HUES6 (cell line): ENCODE measurements around the gene ARHGAP1.

ENCODE experiments used
- H3K27ac ChIP-seq: 2 replicates; pipeline ENCODE4 v1.7.0; 2013; ENCODE audit warnings: low read depth, mild to moderate bottlenecking, low read length, inconsistent platforms
- H3K27me3 ChIP-seq: 2 replicates; pipeline ENCODE4 v1.6.1; 2013; ENCODE audit warnings: low read length; ENCODE audit not compliant: control insufficient read depth, insufficient read depth
- H3K36me3 ChIP-seq: 2 replicates; pipeline ENCODE4 v1.6.1; 2013; ENCODE audit warnings: low read length; ENCODE audit not compliant: control insufficient read depth, insufficient read depth
- H3K4me1 ChIP-seq: 2 replicates; pipeline ENCODE4 v1.6.1; 2013; ENCODE audit warnings: low read length; ENCODE audit not compliant: control insufficient read depth, insufficient read depth
- H3K4me3 ChIP-seq: 2 replicates; pipeline ENCODE4 v1.5.1; 2013; ENCODE audit warnings: low read depth, low read length
- H3K9ac ChIP-seq: one replicate; pipeline ENCODE4 v1.6.1; 2013; ENCODE audit warnings: mild to moderate bottlenecking, low read length
- H3K9me3 ChIP-seq: 2 replicates; pipeline ENCODE4 v1.6.1; 2013; ENCODE audit warnings: low read depth, low read length; ENCODE audit not compliant: control insufficient read depth, insufficient read depth

Gene ARHGAP1

GRCh38 chr11:46692450-46692849, 8.0 kb downstream of the ARHGAP1 start:
- no peaks in the 10 kb centered on the region for H3K9me3 ChIP-seq
- H3K9ac ChIP-seq = no peak overlapping the region
- no peaks in the 10 kb centered on the region for H3K27me3 ChIP-seq
- peaks cover 30% of the 10 kb centered on the region for H3K36me3 ChIP-seq
- H3K27ac ChIP-seq = no peak overlapping the region
- no peaks in the 10 kb centered on the region for H3K4me1 ChIP-seq
- no peak overlapping the region for H3K4me3 ChIP-seq

DNA sequence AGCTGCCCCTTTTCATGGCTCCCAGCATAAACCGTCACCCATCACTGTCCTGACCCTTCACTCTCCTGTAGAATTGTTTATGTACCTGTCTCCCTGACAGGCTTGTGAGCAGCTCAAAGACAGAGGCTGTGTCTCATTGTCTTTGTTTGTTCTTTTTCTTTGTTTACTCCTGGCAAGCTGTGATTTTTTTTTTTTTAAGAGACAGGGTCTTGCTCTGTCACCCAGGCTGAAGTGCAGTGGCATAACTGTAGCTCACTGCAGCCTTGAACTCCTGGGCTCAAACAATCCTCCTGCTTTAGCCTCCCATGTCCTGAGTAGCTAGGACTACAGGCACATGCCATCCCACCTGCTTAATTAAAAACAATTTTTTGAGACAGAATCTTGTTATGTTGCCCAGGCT, 9.7 kb downstream of the ARHGAP1 start:
- H3K27ac ChIP-seq = no peak overlapping the region
- H3K27me3 ChIP-seq = no peaks in the 10 kb centered on the region
- H3K36me3 ChIP-seq = peaks cover 40% of the 10 kb centered on the region
- no peaks in the 10 kb centered on the region for H3K4me1 ChIP-seq
- H3K4me3 ChIP-seq = no peak overlapping the region
- H3K9me3 ChIP-seq = no peaks in the 10 kb centered on the region
- H3K9ac ChIP-seq = no peak overlapping the region

DNA sequence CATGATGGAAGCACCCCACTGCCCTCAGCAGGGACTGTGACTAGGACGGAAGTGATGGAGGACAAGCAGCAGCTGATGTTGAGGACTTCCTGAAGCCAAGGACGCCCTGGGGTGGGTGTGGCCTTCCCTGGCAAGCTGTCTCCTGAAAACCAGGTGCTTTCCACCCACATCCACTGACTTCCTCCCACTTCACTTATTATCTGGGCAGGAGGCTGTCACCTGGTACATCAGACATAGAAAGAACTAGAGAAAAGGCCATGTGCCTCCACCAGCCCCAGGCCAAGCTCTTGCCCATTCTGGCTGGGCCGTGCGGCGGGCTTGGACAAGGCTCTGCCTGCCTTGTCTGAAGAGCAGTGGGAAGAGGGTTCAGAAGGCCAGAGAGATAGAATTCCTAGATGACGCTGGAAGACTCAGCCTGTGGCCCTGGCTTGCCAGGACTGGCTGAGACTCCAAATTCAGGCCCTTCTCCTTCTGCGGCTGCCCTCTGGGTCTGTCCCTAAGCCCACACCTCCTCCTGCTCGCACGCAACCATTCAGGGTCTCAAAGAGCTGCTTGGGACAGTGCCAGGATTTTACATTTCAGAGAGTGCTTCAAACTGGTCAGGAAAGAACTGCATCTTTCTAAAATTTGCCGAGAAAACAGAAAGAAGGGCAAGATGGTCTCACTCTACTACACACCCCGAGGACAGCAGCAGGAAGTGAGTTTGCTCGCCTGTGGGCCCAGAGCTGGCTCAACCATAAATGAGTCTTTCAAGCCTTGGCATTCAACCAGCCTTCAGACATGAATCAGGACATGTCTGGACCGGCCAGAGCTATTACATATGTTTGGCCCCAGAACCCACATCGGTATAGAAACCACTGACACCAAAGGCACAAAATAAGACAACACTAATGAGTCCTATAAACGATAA, 13.3 kb downstream of the ARHGAP1 start:
- no peaks in the 10 kb centered on the region for H3K9me3 ChIP-seq
- H3K36me3 ChIP-seq = peaks cover 20% of the 10 kb centered on the region
- no peaks in the 10 kb centered on the region for H3K4me1 ChIP-seq
- no peak overlapping the region for H3K4me3 ChIP-seq
- no peaks in the 10 kb centered on the region for H3K27me3 ChIP-seq
- H3K9ac ChIP-seq = peak overlapping the region; percentile 33
- H3K27ac ChIP-seq = no peak overlapping the region

GRCh38 chr11:46684367-46684766, 16.1 kb downstream of the ARHGAP1 start:
- H3K36me3 ChIP-seq = peaks cover 35% of the 10 kb centered on the region
- no peaks in the 10 kb centered on the region for H3K4me1 ChIP-seq
- H3K27me3 ChIP-seq = no peaks in the 10 kb centered on the region
- H3K9ac ChIP-seq = no peak overlapping the region
- no peak overlapping the region for H3K27ac ChIP-seq
- H3K9me3 ChIP-seq = no peaks in the 10 kb centered on the region
- no peak overlapping the region for H3K4me3 ChIP-seq

DNA sequence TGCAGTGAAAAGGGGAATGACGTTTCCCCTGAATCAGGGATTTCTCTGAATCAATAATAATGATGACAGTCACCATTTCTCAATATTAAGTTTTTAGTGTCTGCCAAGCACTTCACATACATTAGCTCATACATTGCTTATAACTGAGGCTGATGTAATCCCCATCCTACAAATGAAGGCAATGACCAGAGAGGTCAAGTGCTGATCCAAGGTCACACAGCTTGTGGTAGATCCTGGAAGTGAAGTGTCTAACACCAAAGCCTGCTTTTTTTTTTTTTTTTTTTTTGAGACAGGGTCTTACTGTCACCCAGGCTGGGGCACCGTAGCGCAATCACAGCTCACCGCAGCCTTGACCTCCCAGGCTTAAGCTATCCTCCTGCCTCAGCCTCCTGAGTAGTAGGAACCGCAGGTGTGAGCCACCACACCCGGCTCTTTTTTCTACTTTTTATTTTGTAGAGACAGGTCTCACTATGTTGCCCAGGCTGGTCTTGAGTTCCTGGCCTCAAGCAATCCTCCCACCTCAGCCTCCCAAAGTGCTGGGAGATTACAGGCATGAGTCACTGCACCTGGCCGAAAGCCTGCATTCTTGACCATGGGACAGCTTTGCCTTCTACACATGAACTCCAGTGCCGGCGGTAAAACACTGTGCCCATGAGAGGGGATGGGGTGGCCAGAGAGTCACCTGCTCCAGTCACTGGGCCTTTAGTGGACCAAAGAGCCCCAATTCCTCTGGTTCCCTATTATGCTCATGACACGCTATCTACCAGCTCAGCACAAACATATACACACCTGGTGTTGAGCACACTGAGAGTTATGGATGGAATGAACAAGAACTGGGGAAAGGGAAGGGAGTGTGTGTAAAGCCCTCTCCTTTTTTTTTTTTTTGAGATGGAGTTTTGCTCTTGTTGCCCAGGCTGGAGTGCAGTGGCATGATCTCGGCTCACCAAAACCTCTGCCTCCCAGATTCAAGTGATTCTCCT, 17.4 kb downstream of the ARHGAP1 start:
- no peaks in the 10 kb centered on the region for H3K4me1 ChIP-seq
- H3K27me3 ChIP-seq = no peaks in the 10 kb centered on the region
- no peak overlapping the region for H3K9ac ChIP-seq
- H3K4me3 ChIP-seq = no peak overlapping the region
- no peaks in the 10 kb centered on the region for H3K9me3 ChIP-seq
- no peak overlapping the region for H3K27ac ChIP-seq
- H3K36me3 ChIP-seq = peaks cover 47% of the 10 kb centered on the region

GRCh38 chr11:46681814-46682213, 18.6 kb downstream of the ARHGAP1 start:
- H3K27ac ChIP-seq = no peak overlapping the region
- H3K4me3 ChIP-seq = no peak overlapping the region
- H3K9ac ChIP-seq = no peak overlapping the region
- no peaks in the 10 kb centered on the region for H3K9me3 ChIP-seq
- H3K36me3 ChIP-seq = peaks cover 37% of the 10 kb centered on the region
- no peaks in the 10 kb centered on the region for H3K4me1 ChIP-seq
- no peaks in the 10 kb centered on the region for H3K27me3 ChIP-seq

- H3K9me3 ChIP-seq = no peaks in the 10 kb centered on the region
- no peak overlapping the region for H3K27ac ChIP-seq
- H3K9ac ChIP-seq = no peak overlapping the region
- peaks cover 1% of the 10 kb centered on the region; the same call in 1 of the 2 replicates for H3K4me1 ChIP-seq
- peaks cover 31% of the 10 kb centered on the region for H3K36me3 ChIP-seq
- H3K4me3 ChIP-seq = no peak overlapping the region
- H3K27me3 ChIP-seq = no peaks in the 10 kb centered on the region
Observed at GRCh38 chr11:46680815-46681214, 19.6 kb downstream of the ARHGAP1 start.

DNA sequence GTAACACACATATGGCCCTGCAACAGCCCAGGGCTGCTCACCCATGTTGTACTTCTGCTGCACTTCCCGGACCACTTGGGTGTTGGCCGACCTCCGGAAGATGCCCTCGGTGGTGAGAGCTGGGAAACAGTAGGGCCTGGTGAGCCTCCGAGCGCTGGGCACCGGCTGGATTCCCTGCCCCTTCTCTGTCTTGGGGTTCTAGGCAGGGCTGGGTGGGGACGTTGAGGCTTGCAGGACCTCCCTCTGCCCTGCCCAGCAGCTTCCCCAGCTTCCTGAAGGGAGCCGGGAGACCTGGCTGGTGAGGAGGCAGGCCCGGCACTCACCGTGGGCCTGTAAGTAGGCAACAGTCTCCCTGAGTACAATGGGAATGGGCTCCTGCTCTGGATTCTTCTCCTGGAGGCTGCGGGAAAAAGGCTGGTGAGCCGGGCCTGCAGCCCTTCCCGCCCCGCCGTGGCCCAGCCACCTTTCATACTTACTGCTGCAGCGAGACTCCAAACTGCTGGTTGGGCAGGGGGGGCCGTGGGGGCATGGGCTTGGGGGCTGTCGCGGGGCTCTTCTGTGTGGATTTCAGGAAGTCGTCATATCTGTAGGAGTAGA, 20.2 kb downstream of the ARHGAP1 start:
- Histone ChIP-seq H3K9ac (no peak overlapping the region), H3K27me3 (no peaks in the 10 kb centered on the region), H3K4me3 (no peak overlapping the region), H3K36me3 (peaks cover 31% of the 10 kb centered on the region), H3K27ac (no peak overlapping the region), H3K9me3 (no peaks in the 10 kb centered on the region), H3K4me1 (peaks cover 7% of the 10 kb centered on the region)

GRCh38 chr11:46679241-46680163, 20.9 kb downstream of the ARHGAP1 start:
- H3K9ac ChIP-seq = no peak overlapping the region

GRCh38 chr11:46678741-46679130, 21.7 kb downstream of the ARHGAP1 start:
- Histone ChIP-seq H3K4me1 (peaks cover 21% of the 10 kb centered on the region), H3K9me3 (no peaks in the 10 kb centered on the region), H3K4me3 (no peak overlapping the region), H3K27ac (no peak overlapping the region), H3K36me3 (peaks cover 31% of the 10 kb centered on the region), H3K9ac (no peak overlapping the region), H3K27me3 (no peaks in the 10 kb centered on the region)

More at GRCh38 chr11:46679241-46680163, 20.9 kb downstream of the ARHGAP1 start:
- peaks cover 13% of the 10 kb centered on the region for H3K4me1 ChIP-seq
- no peak overlapping the region for H3K4me3 ChIP-seq
- H3K27me3 ChIP-seq = no peaks in the 10 kb centered on the region
- H3K9me3 ChIP-seq = no peaks in the 10 kb centered on the region
- H3K36me3 ChIP-seq = peaks cover 31% of the 10 kb centered on the region
- no peak overlapping the region for H3K27ac ChIP-seq
